Liver (tissue), 3 donors: ENCODE results near the gene TESPA1.

Experiments used
- GABPA ChIP-seq, 2 donors: IDR thresholded peaks in 1 of 2; conservative IDR thresholded peaks in 1 of 2; 2 replicates each; pipeline ENCODE4 v1.6.1; 2016; ENCODE audit warnings: antibody characterized with exemption in 2 of 2, mild to moderate bottlenecking in 1 of 2, moderate library complexity in 1 of 2
- RAD21 ChIP-seq, 2 donors: IDR thresholded peaks; 2 replicates each; pipeline ENCODE4 v1.6.1; 2016; ENCODE audit warnings: antibody characterized with exemption in 2 of 2, mild to moderate bottlenecking in 2 of 2
- RXRA ChIP-seq, 2 donors: IDR thresholded peaks; 2 replicates each; pipeline ENCODE4 v1.6.1; 2017 to 2018; ENCODE audit warnings: antibody characterized with exemption in 2 of 2, mild to moderate bottlenecking in 1 of 2
- SP1 ChIP-seq: IDR thresholded peaks from 2 replicates; pipeline ENCODE4 v1.6.1; 2018; ENCODE audit warnings: antibody characterized with exemption, mild to moderate bottlenecking
- TAF1 ChIP-seq: conservative IDR thresholded peaks from 2 replicates; pipeline ENCODE4 v1.6.1; 2016; ENCODE audit warnings: antibody characterized with exemption, mild to moderate bottlenecking
- YY1 ChIP-seq: IDR thresholded peaks from 2 replicates; pipeline ENCODE4 v1.6.1; 2016; ENCODE audit warnings: antibody characterized with exemption, mild to moderate bottlenecking
- TF ChIP-seq, protein P1 (sequence below): fragments of 150-350 bp; IDR thresholded peaks from 2 replicates; pipeline ENCODE4 v1.5.1; 2017; ENCODE audit warnings: improper control_type of control experiment, low read depth, low read length; ENCODE audit not compliant: missing input control
- TF ChIP-seq, protein P2 (sequence below): IDR thresholded peaks from 2 replicates; pipeline ENCODE4 v1.6.1; 2016; ENCODE audit warnings: antibody characterized with exemption, mild to moderate bottlenecking
- TF ChIP-seq, protein P3 (sequence below): IDR thresholded peaks from 2 replicates; pipeline ENCODE4 v1.6.1; 2016; ENCODE audit warnings: antibody characterized with exemption
- TF ChIP-seq, protein P4 (sequence below): IDR thresholded peaks from 2 replicates; pipeline ENCODE4 v1.6.1; 2016; ENCODE audit warnings: antibody characterized with exemption
- TF ChIP-seq, protein P5 (sequence below): IDR thresholded peaks from 2 replicates; pipeline ENCODE4 v1.6.1; 2016; ENCODE audit warnings: antibody characterized with exemption
- donor health status: healthy.
- donor health status: healthy.

DNA sequence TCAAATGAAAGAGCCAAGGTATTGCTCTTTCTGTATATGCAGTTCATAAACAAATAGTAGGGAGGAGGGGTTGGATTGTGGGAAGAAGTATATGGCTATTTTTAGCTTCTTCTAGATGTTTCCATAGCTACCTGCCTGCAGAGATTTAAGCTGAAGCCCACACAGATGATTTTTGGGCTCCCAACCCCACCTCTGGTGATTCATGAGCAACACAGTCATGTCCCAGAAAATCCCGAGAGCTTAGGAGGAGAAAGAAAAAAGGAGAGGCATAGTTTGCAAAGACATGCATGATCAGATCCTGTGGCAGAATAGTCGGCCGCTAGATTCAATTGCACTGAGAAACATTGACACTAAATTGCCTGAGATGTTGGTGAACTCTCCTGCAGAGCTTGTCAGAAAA lies 13.8 kb downstream of the TESPA1 start:
- TF ChIP-seq, protein P1, sequence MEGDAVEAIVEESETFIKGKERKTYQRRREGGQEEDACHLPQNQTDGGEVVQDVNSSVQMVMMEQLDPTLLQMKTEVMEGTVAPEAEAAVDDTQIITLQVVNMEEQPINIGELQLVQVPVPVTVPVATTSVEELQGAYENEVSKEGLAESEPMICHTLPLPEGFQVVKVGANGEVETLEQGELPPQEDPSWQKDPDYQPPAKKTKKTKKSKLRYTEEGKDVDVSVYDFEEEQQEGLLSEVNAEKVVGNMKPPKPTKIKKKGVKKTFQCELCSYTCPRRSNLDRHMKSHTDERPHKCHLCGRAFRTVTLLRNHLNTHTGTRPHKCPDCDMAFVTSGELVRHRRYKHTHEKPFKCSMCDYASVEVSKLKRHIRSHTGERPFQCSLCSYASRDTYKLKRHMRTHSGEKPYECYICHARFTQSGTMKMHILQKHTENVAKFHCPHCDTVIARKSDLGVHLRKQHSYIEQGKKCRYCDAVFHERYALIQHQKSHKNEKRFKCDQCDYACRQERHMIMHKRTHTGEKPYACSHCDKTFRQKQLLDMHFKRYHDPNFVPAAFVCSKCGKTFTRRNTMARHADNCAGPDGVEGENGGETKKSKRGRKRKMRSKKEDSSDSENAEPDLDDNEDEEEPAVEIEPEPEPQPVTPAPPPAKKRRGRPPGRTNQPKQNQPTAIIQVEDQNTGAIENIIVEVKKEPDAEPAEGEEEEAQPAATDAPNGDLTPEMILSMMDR: no peak
- no peak for TF ChIP-seq YY1
- TF ChIP-seq, protein P2, sequence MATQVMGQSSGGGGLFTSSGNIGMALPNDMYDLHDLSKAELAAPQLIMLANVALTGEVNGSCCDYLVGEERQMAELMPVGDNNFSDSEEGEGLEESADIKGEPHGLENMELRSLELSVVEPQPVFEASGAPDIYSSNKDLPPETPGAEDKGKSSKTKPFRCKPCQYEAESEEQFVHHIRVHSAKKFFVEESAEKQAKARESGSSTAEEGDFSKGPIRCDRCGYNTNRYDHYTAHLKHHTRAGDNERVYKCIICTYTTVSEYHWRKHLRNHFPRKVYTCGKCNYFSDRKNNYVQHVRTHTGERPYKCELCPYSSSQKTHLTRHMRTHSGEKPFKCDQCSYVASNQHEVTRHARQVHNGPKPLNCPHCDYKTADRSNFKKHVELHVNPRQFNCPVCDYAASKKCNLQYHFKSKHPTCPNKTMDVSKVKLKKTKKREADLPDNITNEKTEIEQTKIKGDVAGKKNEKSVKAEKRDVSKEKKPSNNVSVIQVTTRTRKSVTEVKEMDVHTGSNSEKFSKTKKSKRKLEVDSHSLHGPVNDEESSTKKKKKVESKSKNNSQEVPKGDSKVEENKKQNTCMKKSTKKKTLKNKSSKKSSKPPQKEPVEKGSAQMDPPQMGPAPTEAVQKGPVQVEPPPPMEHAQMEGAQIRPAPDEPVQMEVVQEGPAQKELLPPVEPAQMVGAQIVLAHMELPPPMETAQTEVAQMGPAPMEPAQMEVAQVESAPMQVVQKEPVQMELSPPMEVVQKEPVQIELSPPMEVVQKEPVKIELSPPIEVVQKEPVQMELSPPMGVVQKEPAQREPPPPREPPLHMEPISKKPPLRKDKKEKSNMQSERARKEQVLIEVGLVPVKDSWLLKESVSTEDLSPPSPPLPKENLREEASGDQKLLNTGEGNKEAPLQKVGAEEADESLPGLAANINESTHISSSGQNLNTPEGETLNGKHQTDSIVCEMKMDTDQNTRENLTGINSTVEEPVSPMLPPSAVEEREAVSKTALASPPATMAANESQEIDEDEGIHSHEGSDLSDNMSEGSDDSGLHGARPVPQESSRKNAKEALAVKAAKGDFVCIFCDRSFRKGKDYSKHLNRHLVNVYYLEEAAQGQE: no peak
- no peak for TF ChIP-seq RXRA (IDR thresholded peaks at IDR 0.05)
- TF ChIP-seq, protein P3, sequence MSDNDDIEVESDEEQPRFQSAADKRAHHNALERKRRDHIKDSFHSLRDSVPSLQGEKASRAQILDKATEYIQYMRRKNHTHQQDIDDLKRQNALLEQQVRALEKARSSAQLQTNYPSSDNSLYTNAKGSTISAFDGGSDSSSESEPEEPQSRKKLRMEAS: no peak
- TF ChIP-seq SP1: no peak
- TF ChIP-seq, protein P4, sequence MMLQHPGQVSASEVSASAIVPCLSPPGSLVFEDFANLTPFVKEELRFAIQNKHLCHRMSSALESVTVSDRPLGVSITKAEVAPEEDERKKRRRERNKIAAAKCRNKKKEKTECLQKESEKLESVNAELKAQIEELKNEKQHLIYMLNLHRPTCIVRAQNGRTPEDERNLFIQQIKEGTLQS: no peak
- TF ChIP-seq RAD21 (IDR thresholded peaks at IDR 0.05): no peak
- TF ChIP-seq, protein P5, sequence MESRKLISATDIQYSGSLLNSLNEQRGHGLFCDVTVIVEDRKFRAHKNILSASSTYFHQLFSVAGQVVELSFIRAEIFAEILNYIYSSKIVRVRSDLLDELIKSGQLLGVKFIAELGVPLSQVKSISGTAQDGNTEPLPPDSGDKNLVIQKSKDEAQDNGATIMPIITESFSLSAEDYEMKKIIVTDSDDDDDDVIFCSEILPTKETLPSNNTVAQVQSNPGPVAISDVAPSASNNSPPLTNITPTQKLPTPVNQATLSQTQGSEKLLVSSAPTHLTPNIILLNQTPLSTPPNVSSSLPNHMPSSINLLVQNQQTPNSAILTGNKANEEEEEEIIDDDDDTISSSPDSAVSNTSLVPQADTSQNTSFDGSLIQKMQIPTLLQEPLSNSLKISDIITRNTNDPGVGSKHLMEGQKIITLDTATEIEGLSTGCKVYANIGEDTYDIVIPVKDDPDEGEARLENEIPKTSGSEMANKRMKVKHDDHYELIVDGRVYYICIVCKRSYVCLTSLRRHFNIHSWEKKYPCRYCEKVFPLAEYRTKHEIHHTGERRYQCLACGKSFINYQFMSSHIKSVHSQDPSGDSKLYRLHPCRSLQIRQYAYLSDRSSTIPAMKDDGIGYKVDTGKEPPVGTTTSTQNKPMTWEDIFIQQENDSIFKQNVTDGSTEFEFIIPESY: no peak
- TF ChIP-seq TAF1: no peak
- TF ChIP-seq GABPA (IDR thresholded peaks at IDR 0.05 in 1 of 2, conservative IDR thresholded peaks at IDR 0.05 in 1 of 2): no peak
